PC-3 (cell line): ENCODE measurements around the gene CSN3.

Experiments
- CTCF ChIP-seq: fragments of 300-600 bp; sonication (generic); conservative IDR thresholded peaks from 2 replicates; pipeline ENCODE4 v1.5.1; 2017; ENCODE audit warnings: antibody characterized with exemption, low read depth, mild to moderate bottlenecking, low read length
- EZH2 ChIP-seq: fragments of 300-600 bp; sonication (generic); IDR thresholded peaks from one replicate; pipeline ENCODE4 v1.6.1; 2017; ENCODE audit warnings: antibody characterized with exemption, mild to moderate bottlenecking, low read length; ENCODE audit not compliant: unreplicated experiment

- TF ChIP-seq CTCF (no peak), EZH2 (no peak)
Measured at GRCh38 chr4:70288651-70289050, 46.3 kb downstream of the CSN3 start.
